Fibroblast of peridontal ligament (primary cell): ENCODE data around the gene GPD2.
"Not testable (repeated sequence)": the region's sequence is repeated elsewhere in the genome, so short reads cannot be mapped to it uniquely, and the experiment has no call there.

Source experiments
- DNase-seq: peaks from one replicate; pipeline ENCODE4 v3.0.0-alpha.2; 2010; ENCODE audit errors: extremely low read depth

The GPD2 gene

DNA sequence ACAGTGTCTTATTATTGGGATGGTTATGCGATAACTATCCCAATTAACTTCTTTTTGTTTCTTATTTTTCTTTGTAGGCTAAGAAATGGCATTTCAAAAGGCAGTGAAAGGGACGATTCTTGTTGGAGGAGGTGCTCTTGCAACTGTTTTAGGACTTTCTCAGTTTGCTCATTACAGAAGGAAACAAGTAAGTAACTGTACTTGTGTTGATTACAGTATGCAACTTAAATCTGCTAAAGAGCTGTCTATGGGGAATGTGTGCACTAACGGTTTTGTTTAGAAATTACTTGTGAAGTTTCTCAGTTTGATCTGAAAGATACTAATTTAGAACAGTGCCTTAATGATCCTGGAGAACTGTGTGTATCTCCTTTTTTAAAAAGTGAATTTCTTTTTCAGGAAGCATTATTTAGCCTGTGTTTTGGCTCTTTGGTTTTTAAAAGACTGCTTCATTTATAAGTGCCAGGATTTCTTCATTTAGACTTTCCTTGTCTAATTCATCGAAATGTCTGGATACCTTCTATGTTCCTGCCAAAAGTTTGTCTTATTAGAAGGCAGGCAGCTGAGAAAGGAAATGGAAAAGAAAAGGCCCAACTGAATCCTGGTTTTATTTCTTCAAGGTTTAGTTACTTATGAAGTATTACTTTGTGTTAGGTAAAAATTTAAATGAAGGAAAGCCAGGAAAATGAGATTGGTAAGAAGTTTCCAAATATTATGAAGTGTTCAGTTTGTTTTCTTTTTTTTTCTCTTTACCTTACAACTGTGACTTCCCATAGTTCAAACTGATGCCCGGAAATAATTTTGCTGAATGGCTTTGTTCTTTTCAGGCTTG lies 40.1 kb downstream of the GPD2 start:
- DNase-seq: peak; percentile 19

DNA sequence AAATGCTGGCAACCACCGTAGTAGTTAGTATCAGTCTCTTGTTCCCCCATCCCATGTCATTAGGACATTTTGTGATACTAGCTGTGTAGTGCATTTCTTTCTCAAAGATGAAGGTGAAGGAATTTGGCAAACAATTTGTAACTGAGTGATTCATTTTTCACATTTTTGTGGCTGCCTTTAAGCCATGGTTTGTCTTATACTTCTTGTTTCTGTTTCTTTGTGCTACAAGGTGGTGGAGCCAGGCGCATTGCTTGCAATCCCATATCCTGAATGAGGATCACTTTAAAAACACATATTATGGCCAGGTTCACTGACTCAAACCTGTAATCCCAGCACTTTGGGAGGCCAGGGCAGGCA lies 40.6 kb downstream of the GPD2 start:
- DNase-seq: peak; percentile 68

GRCh38 chr2:156480376-156480775 lies 44.2 kb downstream of the GPD2 start:
- no peak for DNase-seq

DNA sequence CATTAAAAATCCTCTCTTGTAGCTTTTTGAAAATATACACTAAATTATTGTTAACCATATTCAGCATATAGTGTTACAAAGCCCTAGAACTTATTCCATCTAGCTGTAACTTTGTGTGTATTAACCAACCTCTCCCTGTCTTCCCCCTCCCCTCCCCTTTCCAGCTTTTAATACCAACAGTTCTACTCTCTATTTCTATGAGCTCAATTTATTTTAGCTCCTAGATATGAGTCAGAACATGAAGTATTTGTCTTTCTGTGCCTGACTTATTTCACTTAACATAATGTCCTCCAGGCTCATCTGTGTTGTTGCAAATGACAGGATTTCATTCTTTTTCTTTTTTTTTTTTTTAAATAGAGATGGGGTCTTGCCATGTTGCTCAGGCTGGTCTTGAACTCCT lies 45.1 kb downstream of the GPD2 start:
- DNase-seq: peak; percentile 47

DNA sequence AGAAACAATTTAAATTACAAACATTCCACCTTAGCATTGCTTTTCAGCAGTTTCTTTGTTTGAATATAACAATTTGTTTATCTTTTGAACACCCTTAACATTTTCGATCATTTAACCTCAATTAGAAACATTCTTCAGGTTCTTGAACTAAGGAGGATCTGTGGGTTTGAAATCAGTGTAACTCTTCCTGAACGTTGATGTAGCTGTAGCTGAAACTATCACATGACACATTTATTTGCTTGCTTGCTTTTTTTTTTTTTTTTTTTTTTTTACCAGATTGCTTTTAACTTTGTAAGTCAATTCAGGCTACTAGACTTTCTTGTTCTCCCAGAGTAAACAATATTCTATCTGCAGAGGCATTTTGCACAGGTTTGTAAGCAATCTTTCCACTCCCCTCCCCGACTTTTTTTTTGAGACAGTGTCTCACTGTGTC lies 47.6 kb downstream of the GPD2 start:
- peak; percentile 57 for DNase-seq

- DNase-seq: peak; percentile 46
These were observed 50.0 kb downstream of the GPD2 start for GRCh38 chr2:156486147-156486546.

GRCh38 chr2:156486614-156487013 lies 50.4 kb downstream of the GPD2 start:
- no peak for DNase-seq

DNA sequence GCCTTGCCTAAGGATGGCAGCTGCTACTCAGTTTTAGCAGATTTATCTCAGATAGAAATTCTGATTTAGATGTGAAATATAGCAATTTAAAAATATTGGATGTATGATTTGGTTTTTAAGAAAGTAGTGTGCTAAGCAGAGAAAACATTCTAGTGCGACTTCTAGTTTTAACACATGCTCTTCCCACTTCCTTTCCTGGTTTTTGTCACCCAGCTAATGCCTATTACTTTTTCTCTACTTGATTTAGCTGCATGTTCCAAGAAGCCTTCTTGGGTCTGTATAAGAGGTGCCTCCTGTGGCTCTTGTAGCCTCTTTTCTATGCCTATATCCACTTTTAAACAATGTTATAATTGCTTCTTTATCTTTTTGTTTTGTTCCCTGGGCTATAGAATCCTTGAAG lies 53.0 kb downstream of the GPD2 start:
- no peak for DNase-seq

DNA sequence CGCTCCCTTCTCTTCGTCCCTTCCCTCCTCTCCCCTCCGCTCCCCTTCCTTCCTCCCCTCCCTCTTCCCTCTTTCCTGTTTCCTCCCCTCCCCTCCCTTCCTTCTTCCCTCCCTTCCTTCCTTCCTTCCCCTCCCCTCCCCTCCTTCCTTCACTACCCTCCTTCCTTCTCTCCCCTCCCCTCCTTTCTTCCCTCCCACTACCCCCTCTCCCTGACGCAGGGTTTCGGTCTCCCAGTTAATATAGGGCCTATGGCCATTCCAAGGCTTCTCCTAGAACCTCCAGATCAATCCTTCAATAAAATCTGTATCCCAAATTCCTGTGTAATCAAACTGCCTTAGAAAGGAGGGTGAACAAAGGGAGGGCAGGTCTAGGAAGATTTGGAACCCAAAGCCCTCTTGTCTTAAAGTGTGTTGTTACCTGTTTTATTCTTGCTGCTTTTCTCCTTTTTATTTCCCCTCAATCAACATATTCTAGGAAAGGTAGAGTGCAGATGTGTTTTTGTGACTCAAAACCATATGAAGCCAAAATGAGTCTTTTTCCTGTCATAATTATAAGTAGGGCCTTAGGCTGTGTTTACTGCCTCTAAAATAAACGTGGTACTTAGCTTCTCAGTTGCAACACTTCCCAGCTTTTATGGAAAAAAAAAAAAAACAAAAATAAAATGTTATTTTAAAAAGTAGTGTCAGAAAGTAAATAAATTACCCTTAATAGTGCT lies 53.7 kb downstream of the GPD2 start:
- no peak for DNase-seq

GRCh38 chr2:156490466-156490840 lies 54.3 kb downstream of the GPD2 start:
- DNase-seq: no peak

GRCh38 chr2:156491176-156491575 lies 55.0 kb downstream of the GPD2 start:
- DNase-seq: no peak

DNA sequence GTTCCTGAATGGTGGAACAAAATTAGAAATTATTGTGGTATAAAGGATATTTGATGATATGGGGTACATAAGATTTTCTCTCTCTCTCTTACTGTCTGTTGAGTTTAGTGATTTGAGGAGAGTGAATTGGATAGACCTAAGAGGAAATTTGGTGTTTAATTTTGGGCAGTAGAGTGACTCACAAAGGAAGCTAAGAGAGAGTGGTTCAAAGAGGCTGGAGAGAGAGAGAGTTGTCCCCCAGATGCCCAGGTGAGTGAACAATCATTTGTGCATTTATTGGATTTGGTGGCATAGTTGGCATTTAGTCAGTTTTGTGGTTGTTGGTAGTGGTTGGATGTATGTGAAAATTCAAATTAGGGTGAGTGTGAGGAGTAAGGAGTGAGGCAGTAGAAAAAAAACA lies 56.8 kb downstream of the GPD2 start:
- DNase-seq: no peak

GRCh38 chr2:156495998-156496397 lies 59.8 kb downstream of the GPD2 start:
- DNase-seq: not testable (repeated sequence)

- DNase-seq: no peak
These were observed 69.5 kb downstream of the GPD2 start for GRCh38 chr2:156505696-156506095.

DNA sequence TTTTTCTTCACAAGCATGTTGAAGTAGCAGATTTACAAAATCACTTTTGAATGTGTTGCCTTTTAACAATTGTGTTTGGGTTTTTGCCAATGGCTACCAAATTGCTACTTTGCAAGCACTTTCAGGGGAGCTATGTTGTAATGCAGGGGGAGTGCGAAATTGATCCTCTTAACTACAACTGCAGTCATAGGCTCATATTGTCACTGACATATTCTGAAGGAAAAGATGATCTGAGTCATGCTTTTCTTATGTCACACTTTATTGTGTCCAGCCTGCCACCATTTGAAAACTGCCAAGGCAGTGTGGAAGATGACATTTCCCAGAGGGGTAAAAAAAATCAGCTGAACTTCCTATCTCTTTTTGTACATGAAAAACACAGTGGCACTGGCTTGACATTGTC lies 74.9 kb downstream of the GPD2 start:
- peak; percentile 14 for DNase-seq

- DNase-seq: no peak
These were observed 75.6 kb downstream of the GPD2 start for GRCh38 chr2:156511803-156512202.

GRCh38 chr2:156512451-156512850 lies 76.3 kb downstream of the GPD2 start:
- DNase-seq: peak; percentile 34

DNA sequence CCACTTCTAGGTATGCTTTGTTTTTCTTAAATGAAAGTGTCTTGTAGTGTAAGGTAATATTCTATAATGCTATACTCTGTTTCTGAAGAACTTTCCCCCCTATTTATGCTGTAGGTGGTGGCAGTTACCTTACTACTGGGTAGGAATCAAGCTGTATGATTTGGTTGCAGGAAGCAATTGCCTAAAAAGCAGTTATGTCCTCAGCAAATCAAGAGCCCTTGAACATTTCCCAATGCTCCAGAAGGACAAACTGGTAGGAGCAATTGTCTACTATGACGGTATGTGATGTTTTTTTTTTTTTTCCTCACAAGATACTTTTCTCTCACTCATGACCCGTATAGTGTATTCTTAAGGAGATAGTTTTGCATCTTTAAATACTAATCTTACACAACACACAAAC lies 77.0 kb downstream of the GPD2 start:
- no peak for DNase-seq

DNA sequence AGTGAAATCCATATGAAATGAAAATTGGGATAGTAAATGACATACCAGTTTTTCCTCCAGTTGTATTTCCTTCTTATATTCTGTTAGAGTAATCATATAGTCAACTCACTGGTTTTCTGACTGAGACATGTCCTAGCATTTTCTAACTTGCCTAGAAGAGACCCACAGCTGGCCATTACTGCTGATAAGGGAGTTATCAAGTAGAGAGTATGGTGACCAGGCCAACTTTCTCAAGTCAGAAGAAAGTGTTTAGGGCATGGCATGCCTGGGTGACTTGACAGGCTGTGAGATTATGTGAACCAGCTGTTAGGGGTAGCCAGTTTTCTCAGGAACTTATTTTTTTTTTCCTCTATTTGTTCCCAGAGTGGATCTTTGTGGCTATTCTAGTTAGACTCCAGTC lies 81.2 kb downstream of the GPD2 start:
- no peak for DNase-seq

GRCh38 chr2:156518138-156518537 lies 82.0 kb downstream of the GPD2 start:
- DNase-seq: no peak

DNA sequence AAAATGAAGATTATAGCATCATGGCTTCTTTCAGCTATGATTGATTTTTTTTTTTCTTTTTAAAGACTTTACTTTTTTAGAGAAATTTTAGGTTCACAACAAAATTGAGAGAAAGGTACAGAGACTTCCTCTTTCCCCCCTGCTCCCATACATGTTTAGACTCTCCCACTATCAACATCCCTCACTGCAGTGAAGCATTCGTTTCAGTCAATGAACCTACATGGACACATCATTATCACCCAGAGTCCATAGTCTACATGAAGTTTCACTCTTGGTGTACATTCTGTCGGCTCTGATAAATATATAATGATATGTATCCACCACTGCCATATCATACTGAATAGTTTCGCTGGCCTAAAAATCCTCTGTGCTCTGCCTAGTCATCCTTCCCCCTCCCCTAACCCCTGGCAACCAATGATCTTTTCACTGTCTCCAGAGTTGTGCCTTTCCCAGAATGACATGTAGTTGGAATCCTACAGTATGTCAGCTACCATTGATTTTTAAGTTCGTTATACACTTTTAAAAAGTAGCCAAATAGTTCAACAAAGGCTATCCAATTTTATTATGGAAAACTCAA lies 86.8 kb downstream of the GPD2 start:
- no peak for DNase-seq

DNA sequence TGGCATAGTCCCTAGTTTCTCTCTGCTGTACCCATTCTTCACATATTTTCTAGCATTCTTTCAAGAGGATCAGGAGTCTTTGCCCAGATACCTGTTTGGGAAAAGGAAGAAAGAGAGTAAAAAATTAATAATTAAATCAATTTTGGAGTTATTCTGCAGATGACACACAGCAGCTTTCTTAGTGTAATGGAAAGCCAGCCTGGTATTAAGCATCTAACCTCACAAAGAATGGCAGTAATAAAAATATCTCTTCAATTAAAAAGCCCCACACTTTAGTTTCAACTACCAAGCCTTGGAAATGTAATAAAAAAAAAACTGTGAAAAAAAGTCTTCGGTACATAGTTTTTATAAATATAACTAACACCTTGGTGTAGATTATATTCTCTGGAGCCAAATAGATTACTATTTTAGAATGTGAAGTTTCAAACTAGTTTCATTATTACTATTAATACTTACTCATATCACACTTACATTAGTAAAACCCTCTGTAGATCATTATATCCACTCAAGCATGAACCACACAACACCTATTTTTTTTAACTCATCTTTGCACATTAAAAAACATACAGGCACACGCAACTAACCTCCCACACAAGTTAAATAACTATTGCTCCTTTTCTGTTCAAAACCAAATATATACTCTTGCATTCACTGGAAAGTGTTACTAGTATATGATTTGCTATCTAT lies 90.9 kb downstream of the GPD2 start:
- no peak for DNase-seq
